Cardiac muscle cell (in vitro differentiated cells and primary cell): ENCODE results near the gene CA10. TPM values are rescaled to one million over a fixed set of nuclear protein-coding genes. Genes with fewer than 3 reads are reported as not detected.

Experiments used
- DNase-seq, 2 donors: peaks; one replicate each; pipeline versions ENCODE4 v3.0.0 to v3.0.0-alpha.2; 2010 to 2017; ENCODE audit warnings: low read depth in 1 of 2, low spot score in 1 of 2
- H3K27ac ChIP-seq: fragments of 200-600 bp; sonication (generic); 2 replicates; pipeline ENCODE4 v1.5.1; 2016
- H3K27me3 ChIP-seq: fragments of 200-600 bp; sonication (generic); 2 replicates; pipeline ENCODE4 v1.6.0; 2016; ENCODE audit warnings: control low read depth
- H3K36me3 ChIP-seq: fragments of 200-600 bp; sonication (generic); 2 replicates; pipeline ENCODE4 v1.5.1; 2016; ENCODE audit warnings: control low read depth
- H3K4me1 ChIP-seq: fragments of 200-600 bp; sonication (generic); 2 replicates; pipeline ENCODE4 v1.8.1; 2017; ENCODE audit warnings: low read depth, mild to moderate bottlenecking, mixed run types
- H3K4me3 ChIP-seq: fragments of 200-600 bp; sonication (generic); 2 replicates; pipeline ENCODE4 v1.5.1; 2016; ENCODE audit warnings: mild to moderate bottlenecking
- H3K9me3 ChIP-seq: fragments of 200-600 bp; sonication (generic); 2 replicates; pipeline ENCODE4 v1.5.1; 2017; ENCODE audit warnings: low read depth, mild to moderate bottlenecking, control low read depth
- polyA plus RNA-seq: library from polyadenylated mRNA; unstranded; fragments of >200 nt; fragmentation: Nextera tagmentation; extraction: Ambion mirVana; gene quantifications from 2 replicates; pipeline ENCODE4 v1.2.1, GENCODE V29; 2016
- total RNA-seq: library from RNA; depleted of rRNA; stranded (reverse); fragments of >200 nt; gene quantifications from 2 replicates; pipeline ENCODE4 v1.2.3, GENCODE V29; 2016
- TF ChIP-seq, protein P1 (sequence below): IDR thresholded peaks from 2 replicates; pipeline ENCODE4 v1.5.1; 2012; ENCODE audit warnings: low read depth, mild to moderate bottlenecking, low read length

The CA10 gene
- total and polyA plus RNA-seq, 2 experiments from 2014 or later = not detected

DNA sequence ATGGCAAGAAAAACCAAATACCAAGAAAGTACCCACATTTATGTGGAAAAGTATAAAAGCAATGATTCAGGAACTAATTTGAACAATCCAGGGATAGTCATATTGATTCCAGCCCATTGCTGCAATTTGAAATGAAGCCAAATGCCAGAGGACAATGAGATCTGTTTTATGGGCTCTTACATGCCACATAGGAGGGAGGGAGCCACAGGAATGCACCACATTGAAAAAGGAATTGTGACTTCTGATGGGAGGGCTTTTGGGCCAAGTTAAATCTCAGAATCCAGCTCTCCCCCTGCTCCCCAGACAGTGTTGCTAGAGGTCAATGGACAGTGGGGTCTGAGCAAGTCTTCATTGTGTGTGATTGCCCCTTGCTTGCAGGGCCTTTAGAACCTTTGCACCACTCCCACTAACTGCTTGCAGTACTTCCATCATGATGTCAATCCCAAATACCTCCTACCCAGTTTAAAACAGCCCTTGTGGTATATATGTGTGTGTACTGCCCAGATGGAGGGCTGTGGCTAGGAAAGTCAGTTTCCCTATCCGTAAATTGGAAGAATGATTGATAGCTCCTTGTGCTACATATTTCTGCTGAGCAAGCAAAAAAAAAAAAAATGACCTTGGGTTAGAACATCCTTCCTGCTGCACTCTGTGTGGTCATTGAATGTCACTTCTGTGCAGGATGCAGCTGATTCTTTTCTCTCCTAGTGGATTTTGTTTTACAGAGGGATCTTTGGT lies 491.4 kb downstream of the CA10 start:
- Histone ChIP-seq H3K4me3 (no peak overlapping the region), H3K27ac (no peak overlapping the region), H3K4me1 (peaks cover 12% of the 10 kb centered on the region), H3K36me3 (no peaks in the 10 kb centered on the region), H3K27me3 (no peaks in the 10 kb centered on the region), H3K9me3 (no peaks in the 10 kb centered on the region)
- TF ChIP-seq, protein P1, sequence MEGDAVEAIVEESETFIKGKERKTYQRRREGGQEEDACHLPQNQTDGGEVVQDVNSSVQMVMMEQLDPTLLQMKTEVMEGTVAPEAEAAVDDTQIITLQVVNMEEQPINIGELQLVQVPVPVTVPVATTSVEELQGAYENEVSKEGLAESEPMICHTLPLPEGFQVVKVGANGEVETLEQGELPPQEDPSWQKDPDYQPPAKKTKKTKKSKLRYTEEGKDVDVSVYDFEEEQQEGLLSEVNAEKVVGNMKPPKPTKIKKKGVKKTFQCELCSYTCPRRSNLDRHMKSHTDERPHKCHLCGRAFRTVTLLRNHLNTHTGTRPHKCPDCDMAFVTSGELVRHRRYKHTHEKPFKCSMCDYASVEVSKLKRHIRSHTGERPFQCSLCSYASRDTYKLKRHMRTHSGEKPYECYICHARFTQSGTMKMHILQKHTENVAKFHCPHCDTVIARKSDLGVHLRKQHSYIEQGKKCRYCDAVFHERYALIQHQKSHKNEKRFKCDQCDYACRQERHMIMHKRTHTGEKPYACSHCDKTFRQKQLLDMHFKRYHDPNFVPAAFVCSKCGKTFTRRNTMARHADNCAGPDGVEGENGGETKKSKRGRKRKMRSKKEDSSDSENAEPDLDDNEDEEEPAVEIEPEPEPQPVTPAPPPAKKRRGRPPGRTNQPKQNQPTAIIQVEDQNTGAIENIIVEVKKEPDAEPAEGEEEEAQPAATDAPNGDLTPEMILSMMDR = no peak
- DNase-seq = no peak

DNA sequence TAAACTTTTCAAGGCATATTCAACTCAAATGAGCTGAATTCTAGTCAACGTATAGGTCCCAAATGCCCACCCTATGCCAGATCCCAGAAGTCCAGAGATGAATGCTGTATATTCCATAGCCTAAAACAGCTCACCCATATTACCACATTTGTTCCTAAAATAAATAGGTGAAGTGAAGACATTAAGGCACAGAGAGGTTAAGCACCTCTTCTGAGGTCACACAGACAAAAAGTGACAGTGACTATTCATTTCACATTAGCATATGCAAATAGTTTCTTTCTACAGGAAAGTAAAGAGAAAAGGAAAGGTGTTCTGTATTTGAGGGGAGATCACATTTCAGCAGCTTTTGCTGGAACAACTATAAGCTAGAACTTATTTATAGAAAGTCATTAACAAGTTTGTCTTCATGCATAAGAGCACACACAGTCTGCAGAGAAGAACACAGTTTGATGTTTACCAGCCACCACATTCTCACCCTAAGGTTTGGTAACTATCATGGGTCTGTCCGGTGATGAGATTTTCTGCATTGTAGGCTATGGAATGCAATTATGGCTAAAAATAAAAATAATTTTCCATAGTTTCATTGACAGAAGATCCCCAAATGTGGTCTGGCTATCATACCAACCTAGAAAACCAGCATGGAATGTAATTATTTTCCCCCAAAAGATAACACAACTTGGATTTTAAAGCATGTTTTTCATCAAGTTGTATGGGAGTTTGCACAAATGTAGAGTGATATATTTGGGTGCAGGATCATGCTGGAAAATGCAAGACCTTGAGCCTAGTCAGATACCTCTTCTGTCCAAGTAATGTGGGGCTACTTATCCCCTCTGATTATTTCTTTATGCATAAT lies 496.1 kb downstream of the CA10 start:
- no peak overlapping the region for H3K27ac ChIP-seq
- peaks cover 13% of the 10 kb centered on the region for H3K4me1 ChIP-seq
- no peak overlapping the region for H3K4me3 ChIP-seq
- no peaks in the 10 kb centered on the region for H3K27me3 ChIP-seq
- TF ChIP-seq, protein P1 = no peak
- H3K9me3 ChIP-seq = no peaks in the 10 kb centered on the region
- no peaks in the 10 kb centered on the region for H3K36me3 ChIP-seq
- no peak for DNase-seq

DNA sequence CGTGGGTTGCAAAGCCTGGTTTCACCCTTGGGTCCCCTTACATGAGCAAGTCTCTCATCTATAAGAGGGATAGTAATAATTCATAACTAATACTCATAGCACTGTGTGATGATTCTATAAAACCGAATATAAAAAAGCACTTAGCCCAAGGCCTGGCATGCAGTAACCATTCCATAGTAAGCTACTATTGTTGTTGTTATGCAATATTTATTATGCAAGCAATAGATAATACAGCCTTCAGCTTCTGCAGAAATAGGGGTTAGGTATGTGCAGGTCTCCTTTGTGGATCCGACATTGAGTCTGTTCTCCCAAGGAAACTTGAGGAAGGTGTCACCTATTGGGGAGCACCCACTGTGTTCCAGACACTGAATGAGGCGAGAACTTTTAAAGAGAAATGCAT lies 497.1 kb downstream of the CA10 start:
- no peak for DNase-seq
- no peaks in the 10 kb centered on the region for H3K27me3 ChIP-seq
- TF ChIP-seq, protein P1 = no peak
- H3K4me3 ChIP-seq = no peak overlapping the region
- no peak overlapping the region for H3K27ac ChIP-seq
- no peaks in the 10 kb centered on the region for H3K36me3 ChIP-seq
- H3K9me3 ChIP-seq = no peaks in the 10 kb centered on the region
- peaks cover 13% of the 10 kb centered on the region for H3K4me1 ChIP-seq

DNA sequence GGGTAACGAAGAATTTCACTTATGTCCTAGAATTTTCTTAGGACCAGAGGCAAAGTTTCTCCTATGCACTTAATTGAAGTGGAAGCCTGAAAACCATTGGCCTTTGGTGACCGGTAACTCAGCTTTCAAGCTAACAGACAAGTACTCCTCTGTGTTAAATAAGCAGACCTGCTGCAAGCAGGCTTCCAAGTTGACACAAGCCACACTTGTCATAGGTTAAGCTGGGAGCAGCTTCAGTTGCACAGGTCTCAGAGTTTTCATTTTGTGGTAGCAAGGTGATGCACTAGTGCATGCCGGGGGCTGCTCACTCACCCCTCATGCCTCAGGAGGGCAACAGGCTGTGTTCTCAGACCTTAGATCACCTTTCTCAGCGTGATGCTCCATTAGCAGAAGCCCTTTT lies 498.2 kb downstream of the CA10 start:
- no peak for DNase-seq
- Histone ChIP-seq H3K27me3 (no peaks in the 10 kb centered on the region), H3K9me3 (no peaks in the 10 kb centered on the region), H3K4me1 (peaks cover 13% of the 10 kb centered on the region), H3K36me3 (no peaks in the 10 kb centered on the region), H3K27ac (no peak overlapping the region), H3K4me3 (no peak overlapping the region)
- TF ChIP-seq, protein P1 = no peak

DNA sequence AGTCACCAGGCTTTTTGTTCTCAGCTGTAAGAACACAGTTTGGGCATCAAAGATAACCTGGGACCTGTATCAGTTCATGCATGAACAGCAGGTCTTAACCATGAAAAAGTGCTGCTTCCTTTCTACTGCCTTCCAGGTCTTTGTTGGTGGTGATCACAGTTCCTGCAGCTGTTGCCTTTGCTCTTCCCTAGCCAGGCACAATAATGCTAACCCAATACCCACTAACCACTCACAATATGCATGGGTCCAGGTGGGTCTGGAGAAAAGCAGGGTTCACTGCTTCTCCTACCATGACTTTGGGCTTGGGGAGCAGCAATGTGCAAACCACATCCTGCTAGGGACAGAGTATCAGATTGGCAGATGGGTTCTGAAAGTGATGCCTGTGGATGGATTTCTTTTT lies 501.3 kb downstream of the CA10 start:
- TF ChIP-seq, protein P1 = no peak
- H3K4me1 ChIP-seq = peaks cover 2% of the 10 kb centered on the region
- no peak overlapping the region for H3K4me3 ChIP-seq
- H3K9me3 ChIP-seq = no peaks in the 10 kb centered on the region
- no peaks in the 10 kb centered on the region for H3K36me3 ChIP-seq
- H3K27ac ChIP-seq = no peak overlapping the region
- DNase-seq = no peak
- no peaks in the 10 kb centered on the region for H3K27me3 ChIP-seq
